Embryonic facial prominence (tissue), 1 donor: ENCODE data around the gene CD4.
A peak's percentile ranks its signal among the peaks of the same experiment; 100 is the strongest.

Experiments used
- DNase-seq: peaks from one replicate; pipeline ENCODE4 v3.0.0-alpha.2; 2016; ENCODE audit errors: extremely low spot score

Gene CD4

GRCh38 chr12:6813363-6813762 lies 24.0 kb downstream of the CD4 start:
- no peak for DNase-seq

GRCh38 chr12:6816598-6816997 lies 27.3 kb downstream of the CD4 start:
- DNase-seq: no peak

GRCh38 chr12:6817098-6817497 lies 27.8 kb downstream of the CD4 start:
- DNase-seq: no peak

GRCh38 chr12:6817662-6818157 lies 28.4 kb downstream of the CD4 start:
- DNase-seq: no peak

GRCh38 chr12:6818222-6818621 lies 28.9 kb downstream of the CD4 start:
- no peak for DNase-seq

GRCh38 chr12:6818645-6819044 lies 29.3 kb downstream of the CD4 start:
- no peak for DNase-seq

- DNase-seq: no peak
Observed at GRCh38 chr12:6819106-6820030, 30.0 kb downstream of the CD4 start.

- DNase-seq: no peak
Observed at GRCh38 chr12:6820166-6820565, 30.8 kb downstream of the CD4 start.

GRCh38 chr12:6821591-6822425 lies 32.5 kb downstream of the CD4 start, which contains the start of gene GPR162:
GPR162 (plus strand) TSS chr12:6821821; CDS start chr12:6823899, 2,078 bp downstream.
- peak; percentile 72 for DNase-seq

GRCh38 chr12:6822426-6823135 lies 33.3 kb downstream of the CD4 start:
- DNase-seq: no peak

- no peak for DNase-seq
Observed at GRCh38 chr12:6823182-6824084, 34.1 kb downstream of the CD4 start.

- no peak for DNase-seq
Observed at GRCh38 chr12:6824085-6824775, 34.9 kb downstream of the CD4 start.

- no peak for DNase-seq
Observed at GRCh38 chr12:6824901-6825381, 35.6 kb downstream of the CD4 start.

GRCh38 chr12:6825398-6826124 lies 36.2 kb downstream of the CD4 start:
- DNase-seq: peak; percentile 65

GRCh38 chr12:6826125-6826733 lies 36.9 kb downstream of the CD4 start:
- DNase-seq: no peak

GRCh38 chr12:6826734-6827436 lies 37.6 kb downstream of the CD4 start:
- no peak for DNase-seq

- DNase-seq: no peak
Observed at GRCh38 chr12:6827437-6827911, 38.1 kb downstream of the CD4 start.
